Activated T-cell treated with anti-CD3 and anti-CD28 coated beads, Interleukin-2, amount 50 U/mL, for 24 hours (primary cell): ENCODE measurements around the gene CCDC188.
A peak's percentile ranks its signal among the peaks of the same experiment; 100 is the strongest.
"Not testable (repeated sequence)": the region's sequence is repeated elsewhere in the genome, so short reads cannot be mapped to it uniquely, and the experiment has no call there.

ENCODE experiments used
- DNase-seq: peaks from one replicate; pipeline ENCODE4 v3.0.0-alpha.2; 2020
- H3K27ac Mint-ChIP-seq: 2 replicates; pipeline ENCODE4 v1.8.0; 2020; ENCODE audit warnings: mild to moderate bottlenecking, mixed read lengths
- H3K27me3 Mint-ChIP-seq: 2 replicates; pipeline ENCODE4 v1.8.0; 2020; ENCODE audit warnings: mixed read lengths
- H3K36me3 Mint-ChIP-seq: 2 replicates; pipeline ENCODE4 v1.8.0; 2020; ENCODE audit warnings: low read depth, mixed read lengths
- H3K4me1 Mint-ChIP-seq: 2 replicates; pipeline ENCODE4 v1.8.0; 2020; ENCODE audit warnings: low read depth, mixed read lengths
- H3K4me3 Mint-ChIP-seq: 2 replicates; pipeline ENCODE4 v1.8.0; 2020; ENCODE audit warnings: mild to moderate bottlenecking, moderate library complexity, mixed read lengths
- H3K9me3 Mint-ChIP-seq: 2 replicates; pipeline ENCODE4 v1.8.0; 2020; ENCODE audit warnings: mixed read lengths

Gene CCDC188

GRCh38 chr22:20166703-20167102 lies 15.8 kb upstream of the CCDC188 start:
- no peaks in the 10 kb centered on the region for H3K27me3 Mint-ChIP-seq

DNA sequence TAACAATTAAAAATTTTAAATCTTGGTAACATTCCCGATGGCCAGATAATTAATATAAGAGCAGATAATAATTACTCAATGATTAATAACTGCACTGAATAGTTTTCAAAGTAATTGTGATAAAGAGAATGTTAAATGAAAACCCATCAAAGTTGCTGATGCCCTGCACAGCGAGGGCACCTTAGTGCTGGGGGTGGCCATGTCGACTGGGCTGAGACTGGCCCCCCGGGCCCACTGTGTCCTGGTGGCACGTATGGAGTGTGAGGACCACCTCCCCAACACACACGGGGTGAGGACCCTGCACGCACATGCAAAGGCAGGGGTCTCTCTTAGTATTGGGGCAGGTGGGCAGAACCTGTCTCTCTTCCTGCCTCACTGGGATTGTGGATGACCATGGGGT lies 15.1 kb upstream of the CCDC188 start:
- H3K4me3 Mint-ChIP-seq = no peak overlapping the region
- H3K4me1 Mint-ChIP-seq = no peaks in the 10 kb centered on the region
- H3K9me3 Mint-ChIP-seq = no peaks in the 10 kb centered on the region
- no peak overlapping the region for H3K27ac Mint-ChIP-seq
- DNase-seq = no peak
- H3K27me3 Mint-ChIP-seq = no peaks in the 10 kb centered on the region
- no peaks in the 10 kb centered on the region for H3K36me3 Mint-ChIP-seq

More at GRCh38 chr22:20166703-20167102, 15.8 kb upstream of the CCDC188 start:
- no peaks in the 10 kb centered on the region for H3K36me3 Mint-ChIP-seq
- H3K9me3 Mint-ChIP-seq = no peaks in the 10 kb centered on the region
- H3K4me3 Mint-ChIP-seq = no peak overlapping the region
- no peaks in the 10 kb centered on the region for H3K4me1 Mint-ChIP-seq
- H3K27ac Mint-ChIP-seq = no peak overlapping the region
- DNase-seq = no peak

- H3K4me3 Mint-ChIP-seq = no peak overlapping the region
- no peaks in the 10 kb centered on the region for H3K9me3 Mint-ChIP-seq
- H3K27me3 Mint-ChIP-seq = no peaks in the 10 kb centered on the region
- H3K4me1 Mint-ChIP-seq = no peaks in the 10 kb centered on the region
- no peak overlapping the region for H3K27ac Mint-ChIP-seq
- no peak for DNase-seq
- no peaks in the 10 kb centered on the region for H3K36me3 Mint-ChIP-seq
Observed at GRCh38 chr22:20165421-20165820, 14.6 kb upstream of the CCDC188 start.

DNA sequence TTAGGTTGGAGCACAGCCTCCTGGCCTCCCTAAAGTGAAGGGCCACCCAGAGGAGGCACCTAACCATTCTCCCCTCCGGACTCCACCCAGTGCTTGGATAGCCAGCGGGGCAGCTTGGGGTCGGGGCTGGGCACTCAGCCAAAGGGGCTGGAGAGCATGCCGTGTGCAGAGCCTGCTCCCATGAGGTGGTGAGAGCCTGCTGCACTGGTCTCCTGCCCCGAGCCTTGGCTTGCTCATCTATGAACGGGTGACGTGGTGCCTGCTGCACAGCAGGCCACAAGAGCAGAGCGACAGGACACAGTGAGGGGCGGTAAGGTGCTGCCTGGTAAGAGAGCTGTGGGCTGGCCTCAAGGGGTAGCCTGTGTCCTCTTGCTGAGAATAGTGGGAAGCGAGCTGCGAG lies 14.0 kb upstream of the CCDC188 start:
- Mint-ChIP-seq H3K36me3 (no peaks in the 10 kb centered on the region), H3K27ac (no peak overlapping the region), H3K4me3 (no peak overlapping the region)

DNA sequence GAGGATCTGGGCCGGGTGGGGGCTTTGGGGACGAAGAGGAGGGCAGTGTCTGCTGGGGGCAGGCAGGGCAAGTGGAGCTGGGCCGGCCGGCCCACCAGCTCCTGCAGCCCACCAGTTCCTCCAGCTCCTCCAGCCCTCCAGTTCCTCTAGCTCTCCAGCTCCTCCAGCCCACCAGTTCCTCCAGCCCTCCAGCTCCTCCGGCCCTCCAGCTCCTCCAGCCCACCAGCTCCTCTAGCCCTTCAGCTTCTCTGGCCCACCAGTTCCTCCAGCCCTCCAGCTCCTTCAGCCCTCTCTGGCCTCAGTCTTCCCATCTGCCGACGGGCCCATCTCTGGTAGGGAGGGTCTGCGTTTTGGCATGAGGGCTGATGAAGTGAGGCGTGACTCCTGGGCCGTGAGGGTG lies 9.2 kb upstream of the CCDC188 start:
- no peak overlapping the region for H3K27ac Mint-ChIP-seq
- H3K36me3 Mint-ChIP-seq = no peaks in the 10 kb centered on the region
- no peak overlapping the region for H3K4me3 Mint-ChIP-seq
- peaks cover 5% of the 10 kb centered on the region for H3K27me3 Mint-ChIP-seq
- DNase-seq = no peak
- H3K4me1 Mint-ChIP-seq = peaks cover 2% of the 10 kb centered on the region
- no peaks in the 10 kb centered on the region for H3K9me3 Mint-ChIP-seq

More for the DNA sequence above, 14.0 kb upstream of the CCDC188 start:
- Mint-ChIP-seq H3K27me3 (no peaks in the 10 kb centered on the region), H3K4me1 (no peaks in the 10 kb centered on the region), H3K9me3 (no peaks in the 10 kb centered on the region)
- no peak for DNase-seq

GRCh38 chr22:20159531-20159930 lies 8.7 kb upstream of the CCDC188 start:
- H3K4me1 Mint-ChIP-seq, H3K9me3 Mint-ChIP-seq, H3K27ac Mint-ChIP-seq, H3K4me3 Mint-ChIP-seq, H3K36me3 Mint-ChIP-seq, H3K27me3 Mint-ChIP-seq, DNase-seq: not testable (repeated sequence)

- Mint-ChIP-seq H3K27me3 (peaks cover 5% of the 10 kb centered on the region), H3K9me3 (no peaks in the 10 kb centered on the region), H3K36me3 (no peaks in the 10 kb centered on the region), H3K27ac (no peak overlapping the region), H3K4me1 (peaks cover 2% of the 10 kb centered on the region), H3K4me3 (no peak overlapping the region)
- no peak for DNase-seq
Observed at GRCh38 chr22:20159076-20159475, 8.2 kb upstream of the CCDC188 start.

DNA sequence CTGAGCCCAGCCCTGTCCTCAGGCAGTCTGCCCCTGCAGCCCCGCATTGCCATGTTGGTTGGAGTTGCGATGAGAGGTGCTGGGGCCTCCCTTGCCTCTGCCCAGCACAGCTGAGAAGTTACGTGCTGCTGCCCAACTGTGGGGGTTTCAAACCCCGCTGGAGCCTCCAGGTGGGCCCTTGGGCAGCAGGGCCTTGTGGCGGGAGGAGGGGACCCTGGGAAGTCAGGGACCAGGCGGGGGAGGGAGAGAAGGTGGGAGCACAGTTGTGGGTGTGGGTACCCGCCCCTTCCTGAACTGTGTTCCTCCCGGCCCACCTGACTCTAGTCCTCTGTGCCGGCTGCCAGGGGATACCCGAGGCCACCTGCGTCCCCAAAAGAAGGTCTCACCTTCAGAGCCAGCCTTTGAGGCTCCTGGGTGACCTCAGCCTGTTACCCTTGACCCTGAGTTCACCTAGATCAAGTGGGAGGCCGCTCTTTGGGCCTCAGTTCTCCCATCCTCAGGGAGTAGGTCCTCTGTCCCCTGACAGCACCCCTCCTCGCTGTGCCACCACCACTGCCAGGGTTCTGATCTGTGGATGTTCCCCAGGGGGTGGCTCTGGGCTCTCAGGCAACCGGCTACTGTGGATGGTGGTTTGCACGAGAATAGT lies 7.7 kb upstream of the CCDC188 start:
- H3K27ac Mint-ChIP-seq = no peak overlapping the region
- H3K9me3 Mint-ChIP-seq = no peaks in the 10 kb centered on the region
- no peak overlapping the region for H3K4me3 Mint-ChIP-seq
- no peak for DNase-seq
- H3K36me3 Mint-ChIP-seq = no peaks in the 10 kb centered on the region
- peaks cover 5% of the 10 kb centered on the region for H3K27me3 Mint-ChIP-seq
- H3K4me1 Mint-ChIP-seq = peaks cover 2% of the 10 kb centered on the region

DNA sequence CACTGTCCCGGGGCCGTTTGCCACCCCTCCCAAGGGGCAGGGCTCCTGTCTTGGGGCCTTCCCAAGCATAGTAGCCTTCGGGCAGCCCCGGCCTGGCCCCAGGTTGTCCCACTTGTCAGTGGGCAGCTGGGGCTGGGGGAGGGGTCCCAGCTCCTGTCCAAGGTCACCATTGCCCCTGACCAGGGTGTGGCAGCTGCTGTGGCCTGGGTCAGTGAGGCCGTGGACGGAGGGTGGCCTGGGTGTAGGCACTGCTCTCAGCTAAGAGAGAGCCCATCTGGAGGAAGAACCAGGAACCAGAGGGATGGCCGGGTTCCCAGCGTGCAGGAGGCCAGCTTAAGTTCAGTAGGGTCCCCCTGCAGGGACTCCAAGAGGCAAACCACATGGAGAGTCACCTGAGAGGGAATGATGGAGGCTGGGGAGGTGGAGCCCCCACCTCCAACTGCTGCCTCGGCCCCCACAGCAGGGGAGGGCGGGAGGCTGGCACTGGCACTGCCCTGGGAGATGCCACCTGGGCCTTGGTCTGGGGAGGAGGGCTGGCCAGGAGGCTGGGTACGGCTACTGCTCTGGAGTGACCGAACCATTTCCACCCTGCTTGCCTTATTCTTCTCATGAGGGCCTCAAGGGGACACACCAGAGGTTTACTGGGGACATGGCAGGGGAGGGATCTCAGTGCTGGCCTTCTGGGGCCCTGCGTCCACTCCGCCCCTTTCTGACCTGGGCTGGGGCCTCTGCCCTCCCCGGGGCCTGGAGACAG lies 6.8 kb upstream of the CCDC188 start:
- H3K9me3 Mint-ChIP-seq = no peaks in the 10 kb centered on the region
- no peaks in the 10 kb centered on the region for H3K36me3 Mint-ChIP-seq
- no peak overlapping the region for H3K27ac Mint-ChIP-seq
- H3K4me1 Mint-ChIP-seq = peaks cover 2% of the 10 kb centered on the region
- H3K4me3 Mint-ChIP-seq = no peak overlapping the region
- no peak for DNase-seq
- H3K27me3 Mint-ChIP-seq = peaks cover 5% of the 10 kb centered on the region

GRCh38 chr22:20156611-20157429 lies 6.0 kb upstream of the CCDC188 start:
- peaks cover 2% of the 10 kb centered on the region for H3K4me1 Mint-ChIP-seq
- no peak overlapping the region for H3K27ac Mint-ChIP-seq
- H3K36me3 Mint-ChIP-seq = no peaks in the 10 kb centered on the region
- DNase-seq = peak; percentile 95
- no peaks in the 10 kb centered on the region for H3K9me3 Mint-ChIP-seq
- no peak overlapping the region for H3K4me3 Mint-ChIP-seq
- peaks cover 5% of the 10 kb centered on the region for H3K27me3 Mint-ChIP-seq

DNA sequence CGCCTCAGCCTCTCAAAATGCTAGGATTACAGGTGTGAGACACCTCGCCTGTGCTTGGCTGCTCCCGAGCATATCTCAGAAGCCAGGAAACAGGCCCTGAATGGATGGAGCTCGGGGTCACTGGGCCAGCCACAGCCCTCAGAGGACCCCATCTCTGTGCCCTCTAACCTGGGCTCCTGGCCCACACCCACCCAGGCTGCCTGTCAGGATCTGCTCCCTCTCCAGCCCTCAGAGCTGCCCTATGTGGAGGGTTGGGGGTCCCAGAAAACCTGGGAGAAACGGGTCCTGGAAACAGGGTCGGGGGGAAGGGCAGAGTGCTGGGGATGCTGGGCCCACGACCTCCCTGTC lies 5.2 kb upstream of the CCDC188 start:
- Mint-ChIP-seq H3K36me3 (no peaks in the 10 kb centered on the region), H3K9me3 (no peaks in the 10 kb centered on the region), H3K27me3 (peaks cover 5% of the 10 kb centered on the region), H3K4me3 (no peak overlapping the region), H3K4me1 (peaks cover 2% of the 10 kb centered on the region), H3K27ac (no peak overlapping the region)
- no peak for DNase-seq

GRCh38 chr22:20155330-20156041 lies 4.6 kb upstream of the CCDC188 start:
- no peak for DNase-seq
- H3K27ac Mint-ChIP-seq = no peak overlapping the region
- H3K4me1 Mint-ChIP-seq = peaks cover 2% of the 10 kb centered on the region
- no peaks in the 10 kb centered on the region for H3K9me3 Mint-ChIP-seq
- H3K36me3 Mint-ChIP-seq = no peaks in the 10 kb centered on the region
- H3K27me3 Mint-ChIP-seq = peaks cover 5% of the 10 kb centered on the region
- H3K4me3 Mint-ChIP-seq = no peak overlapping the region

GRCh38 chr22:20154602-20155187 lies 3.8 kb upstream of the CCDC188 start:
- Mint-ChIP-seq H3K4me1 (peaks cover 2% of the 10 kb centered on the region), H3K4me3 (no peak overlapping the region), H3K27me3 (peaks cover 5% of the 10 kb centered on the region), H3K36me3 (no peaks in the 10 kb centered on the region), H3K9me3 (no peaks in the 10 kb centered on the region), H3K27ac (no peak overlapping the region)
- DNase-seq = no peak

- no peak overlapping the region for H3K27ac Mint-ChIP-seq
- H3K36me3 Mint-ChIP-seq = no peaks in the 10 kb centered on the region
- H3K4me3 Mint-ChIP-seq = no peak overlapping the region
- H3K4me1 Mint-ChIP-seq = peaks cover 2% of the 10 kb centered on the region
- peaks cover 5% of the 10 kb centered on the region for H3K27me3 Mint-ChIP-seq
- no peak for DNase-seq
- no peaks in the 10 kb centered on the region for H3K9me3 Mint-ChIP-seq
Observed at GRCh38 chr22:20153945-20154344, 3.1 kb upstream of the CCDC188 start.
